ENCODE results near the gene CEP72. TPM values are rescaled to one million over a fixed set of nuclear protein-coding genes. Genes with fewer than 3 reads are reported as not detected.

CEP72 gene
- total RNA-seq, 6 experiments from 2014 or later, result 2.9 to 5.0 (median 4.0) TPM

GRCh38 chr5:654071-654778, 42.1 kb downstream of the CEP72 start:
- Mint-ChIP-seq H3K27me3 (ENCODE audit: insufficient read depth) (no peaks in the 10 kb centered on the region; the same call in 1 of the 2 replicates), H3K4me3 (no peak overlapping the region), H3K27ac (no peak overlapping the region), H3K9me3 (no peaks in the 10 kb centered on the region), H3K36me3 (ENCODE audit: low read depth) (peaks cover 13% of the 10 kb centered on the region), H3K4me1 (ENCODE audit: low read depth) (peaks cover 15% of the 10 kb centered on the region)
- TF ChIP-seq, protein P1, sequence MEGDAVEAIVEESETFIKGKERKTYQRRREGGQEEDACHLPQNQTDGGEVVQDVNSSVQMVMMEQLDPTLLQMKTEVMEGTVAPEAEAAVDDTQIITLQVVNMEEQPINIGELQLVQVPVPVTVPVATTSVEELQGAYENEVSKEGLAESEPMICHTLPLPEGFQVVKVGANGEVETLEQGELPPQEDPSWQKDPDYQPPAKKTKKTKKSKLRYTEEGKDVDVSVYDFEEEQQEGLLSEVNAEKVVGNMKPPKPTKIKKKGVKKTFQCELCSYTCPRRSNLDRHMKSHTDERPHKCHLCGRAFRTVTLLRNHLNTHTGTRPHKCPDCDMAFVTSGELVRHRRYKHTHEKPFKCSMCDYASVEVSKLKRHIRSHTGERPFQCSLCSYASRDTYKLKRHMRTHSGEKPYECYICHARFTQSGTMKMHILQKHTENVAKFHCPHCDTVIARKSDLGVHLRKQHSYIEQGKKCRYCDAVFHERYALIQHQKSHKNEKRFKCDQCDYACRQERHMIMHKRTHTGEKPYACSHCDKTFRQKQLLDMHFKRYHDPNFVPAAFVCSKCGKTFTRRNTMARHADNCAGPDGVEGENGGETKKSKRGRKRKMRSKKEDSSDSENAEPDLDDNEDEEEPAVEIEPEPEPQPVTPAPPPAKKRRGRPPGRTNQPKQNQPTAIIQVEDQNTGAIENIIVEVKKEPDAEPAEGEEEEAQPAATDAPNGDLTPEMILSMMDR (IDR thresholded peaks at IDR 0.05), result no peak
- no peak for DNase-seq

DNA sequence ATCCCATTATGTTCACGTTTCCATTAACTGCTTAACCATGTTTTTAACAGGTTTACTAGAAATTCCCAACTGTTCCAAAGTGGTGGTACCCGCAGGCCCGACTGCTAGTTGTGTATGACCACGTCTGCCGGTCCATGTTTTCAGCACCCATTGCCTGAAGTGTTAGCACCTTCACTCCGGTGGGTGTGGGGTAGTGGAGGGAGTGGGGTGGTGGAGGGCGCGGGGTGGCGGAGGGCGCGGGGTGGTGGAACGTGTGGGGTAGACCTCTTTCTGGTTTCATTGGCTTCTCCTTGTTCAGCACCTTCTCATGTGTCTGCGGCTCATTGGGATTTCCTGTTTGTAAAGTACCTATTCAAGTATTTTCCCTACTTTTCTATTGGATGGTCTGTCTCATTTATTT, 43.3 kb downstream of the CEP72 start:
- Mint-ChIP-seq H3K27me3 (ENCODE audit: insufficient read depth) (no peaks in the 10 kb centered on the region; the same call in 1 of the 2 replicates), H3K9me3 (no peaks in the 10 kb centered on the region), H3K27ac (no peak overlapping the region), H3K4me3 (no peak overlapping the region), H3K4me1 (ENCODE audit: low read depth) (peaks cover 15% of the 10 kb centered on the region), H3K36me3 (ENCODE audit: low read depth) (peaks cover 24% of the 10 kb centered on the region)
- no peak for DNase-seq
- TF ChIP-seq, protein P1 (IDR thresholded peaks at IDR 0.05), result no peak

DNA sequence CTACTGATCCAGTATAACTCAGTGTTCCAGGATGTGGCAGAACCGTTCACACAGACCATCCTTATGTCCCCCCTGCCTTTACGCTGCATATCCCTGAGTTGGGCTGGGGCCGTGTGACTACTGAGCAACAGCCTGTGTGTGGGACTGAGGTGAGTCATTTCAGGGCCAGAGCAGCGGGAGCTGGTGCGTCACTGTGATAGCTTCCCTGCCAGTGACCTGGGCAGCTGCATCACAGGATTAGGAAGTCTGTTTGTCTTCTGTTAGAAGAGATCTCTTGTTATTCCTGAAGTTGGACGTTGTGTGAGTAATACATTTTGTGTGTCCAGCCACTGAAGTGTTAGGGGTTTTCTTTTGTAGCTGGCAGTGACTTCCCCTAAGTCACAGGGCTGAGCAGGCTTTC, 45.4 kb downstream of the CEP72 start:
- Mint-ChIP-seq H3K27ac (peak overlapping the region; percentile 75), H3K4me3 (no peak overlapping the region), H3K36me3 (ENCODE audit: low read depth) (peaks cover 33% of the 10 kb centered on the region), H3K4me1 (ENCODE audit: low read depth) (peaks cover 15% of the 10 kb centered on the region), H3K27me3 (ENCODE audit: insufficient read depth) (no peaks in the 10 kb centered on the region; the same call in none of the 2 replicates), H3K9me3 (peaks cover 6% of the 10 kb centered on the region; the same call in 1 of the 2 replicates)
- TF ChIP-seq, protein P1 (IDR thresholded peaks at IDR 0.05), result no peak
- DNase-seq, result peak; percentile 65

DNA sequence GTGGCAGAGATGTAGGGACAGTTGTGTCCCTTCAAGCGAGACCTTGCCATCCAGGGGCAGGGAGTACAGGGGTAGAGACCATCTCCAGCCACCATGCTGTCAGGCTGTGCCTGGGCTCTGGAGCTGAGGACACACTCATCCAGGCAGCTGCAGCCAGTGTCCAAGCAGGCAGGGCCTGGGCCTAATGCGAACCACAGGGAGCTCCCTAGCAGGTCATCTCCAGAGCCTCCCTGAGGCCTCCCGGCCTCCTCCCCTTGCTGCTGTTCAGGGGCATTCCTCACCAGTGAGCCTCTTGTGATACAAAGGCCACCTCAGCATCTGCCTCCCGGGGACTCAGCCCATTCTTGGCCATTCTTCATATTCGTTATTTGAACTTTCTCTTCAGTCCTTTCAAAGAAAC, 46.0 kb downstream of the CEP72 start:
- DNase-seq, result no peak
- TF ChIP-seq, protein P1 (IDR thresholded peaks at IDR 0.05), result no peak
- H3K36me3 Mint-ChIP-seq (ENCODE audit: low read depth), result peaks cover 36% of the 10 kb centered on the region
- peaks cover 6% of the 10 kb centered on the region; the same call in 1 of the 2 replicates for H3K9me3 Mint-ChIP-seq
- no peaks in the 10 kb centered on the region; the same call in none of the 2 replicates for H3K27me3 Mint-ChIP-seq (ENCODE audit: insufficient read depth)
- peaks cover 15% of the 10 kb centered on the region for H3K4me1 Mint-ChIP-seq (ENCODE audit: low read depth)
- no peak overlapping the region for H3K4me3 Mint-ChIP-seq
- H3K27ac Mint-ChIP-seq, result peak overlapping the region; percentile 75

DNA sequence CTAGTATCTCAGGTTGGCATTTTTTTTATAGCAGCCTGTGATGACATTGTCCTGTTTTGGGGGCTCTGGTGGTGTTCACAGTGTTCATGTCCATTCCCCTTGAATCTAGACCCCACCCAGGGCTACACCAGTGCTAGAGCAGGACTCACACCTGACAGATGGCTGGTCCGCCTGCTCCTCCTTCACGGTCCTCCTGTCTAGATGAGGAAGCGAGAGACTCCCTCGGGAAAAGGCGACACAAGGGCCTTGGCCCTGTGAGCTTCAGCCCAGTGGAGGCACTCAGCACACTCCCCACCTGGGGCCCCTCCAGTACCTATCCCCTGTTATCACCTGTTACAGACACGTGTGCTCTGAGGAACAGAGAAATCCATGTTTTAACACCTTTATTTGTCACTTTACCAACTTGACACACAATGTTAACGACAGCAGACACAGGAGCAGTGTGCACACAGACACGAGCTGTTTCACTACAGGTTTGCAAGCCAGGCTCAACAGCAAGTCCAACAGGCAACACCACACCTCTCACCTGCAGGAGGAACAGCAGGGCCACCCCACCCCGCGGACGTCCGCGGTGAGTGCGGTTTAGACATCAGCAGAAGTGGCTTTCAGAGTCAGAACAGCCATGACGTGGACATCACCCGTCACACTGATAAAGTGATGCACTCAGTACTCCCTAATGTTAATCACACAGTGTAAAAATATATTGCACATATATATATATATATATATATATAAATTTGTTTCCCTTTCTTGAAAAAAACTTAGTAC, 47.5 kb downstream of the CEP72 start:
- TF ChIP-seq, protein P1 (IDR thresholded peaks at IDR 0.05), result no peak

More for the DNA sequence above, 47.5 kb downstream of the CEP72 start:
- Mint-ChIP-seq H3K9me3 (peaks cover 6% of the 10 kb centered on the region; the same call in 1 of the 2 replicates), H3K4me1 (ENCODE audit: low read depth) (peaks cover 15% of the 10 kb centered on the region), H3K4me3 (no peak overlapping the region), H3K27ac (no peak overlapping the region), H3K36me3 (ENCODE audit: low read depth) (peaks cover 37% of the 10 kb centered on the region), H3K27me3 (ENCODE audit: insufficient read depth) (no peaks in the 10 kb centered on the region; the same call in none of the 2 replicates)
- no peak for DNase-seq

Data from HFFc6 (cell line).